GM12891 (cell line): ENCODE measurements around the gene SPIRE2.

Experiments
- POLR2A ChIP-seq: IDR thresholded peaks from 2 replicates; pipeline ENCODE4 v1.6.1; 2011; ENCODE audit warnings: low read depth, low read length, control low read depth
- POLR2AphosphoS5 ChIP-seq: IDR thresholded peaks from 2 replicates; pipeline ENCODE4 v1.6.1; 2011; ENCODE audit warnings: low read depth, low read length, control low read depth
- POU2F2 ChIP-seq: IDR thresholded peaks from 2 replicates; pipeline ENCODE4 v1.6.1; 2011; ENCODE audit warnings: low read depth, mild to moderate bottlenecking, control low read depth, low read length, moderate library complexity
- SPI1 ChIP-seq: IDR thresholded peaks from 2 replicates; pipeline ENCODE4 v1.6.1; 2011; ENCODE audit warnings: low read depth, low read length, control low read depth
- TAF1 ChIP-seq: IDR thresholded peaks from 2 replicates; pipeline ENCODE4 v1.6.1; 2011; ENCODE audit warnings: low read depth, low read length, control low read depth

DNA sequence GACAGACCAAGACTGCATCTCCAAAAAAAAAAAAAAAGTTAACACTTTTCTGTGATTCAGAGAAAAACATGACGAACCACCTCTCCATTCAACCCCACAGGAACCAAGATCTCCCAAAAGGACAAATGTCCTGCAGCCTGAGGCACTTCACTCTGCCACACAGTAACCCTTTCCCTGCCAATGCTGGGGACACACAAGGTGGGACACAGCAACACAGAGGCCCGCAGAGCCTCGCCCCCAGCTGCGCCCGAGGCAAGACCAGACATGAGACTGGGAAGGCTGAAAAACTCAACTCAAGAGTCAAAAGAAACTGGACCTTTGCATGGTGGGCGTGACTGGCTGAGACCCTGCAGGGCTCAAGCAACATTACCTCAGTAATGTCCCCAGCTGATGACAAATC is 45.8 kb upstream of the SPIRE2 start:
- TF ChIP-seq POLR2A (no peak), POLR2AphosphoS5 (no peak), TAF1 (no peak), SPI1 (no peak), POU2F2 (no peak)
